ENCODE data around the gene NCAPH2.

NCAPH2 gene

DNA sequence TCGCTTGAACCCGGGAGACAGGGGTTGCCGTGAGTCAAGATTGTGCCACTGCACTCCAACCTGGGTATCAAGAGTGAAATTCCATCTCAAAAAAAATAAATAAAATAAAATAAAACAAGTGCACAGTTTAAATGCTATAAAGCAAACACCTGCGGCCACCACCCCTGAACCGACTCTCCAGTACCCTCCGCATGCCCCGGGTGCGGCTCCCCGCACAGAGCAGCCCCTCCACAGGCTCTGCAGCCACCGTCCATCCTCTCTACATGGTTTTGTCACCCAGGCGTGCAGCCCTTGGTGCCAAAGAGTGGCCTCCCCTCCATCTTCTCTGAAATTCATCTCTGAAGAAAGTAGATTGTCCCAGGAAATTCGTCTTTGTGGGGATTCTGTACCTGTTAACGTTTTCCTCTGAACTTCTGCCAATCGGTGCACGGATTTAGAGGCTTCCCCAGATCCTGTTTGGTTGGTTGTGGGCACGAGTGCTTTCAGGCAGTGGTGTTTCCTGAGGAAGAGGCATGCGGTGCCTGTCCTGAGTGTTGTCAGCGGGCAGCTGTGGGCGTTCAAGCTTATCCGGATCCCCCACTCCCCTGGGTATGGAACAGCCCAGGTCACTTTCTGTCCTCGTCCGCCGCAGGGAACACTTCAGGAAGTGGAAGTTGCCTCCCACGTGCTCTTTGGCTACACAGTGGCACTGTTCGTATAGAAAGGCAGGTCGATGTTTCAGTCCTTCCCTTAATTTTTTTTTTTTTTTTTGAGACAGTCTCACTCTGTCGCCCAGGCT is 17.3 kb upstream of the NCAPH2 start:
- DNase-seq (ENCODE audit: low spot score), result no peak

DNA sequence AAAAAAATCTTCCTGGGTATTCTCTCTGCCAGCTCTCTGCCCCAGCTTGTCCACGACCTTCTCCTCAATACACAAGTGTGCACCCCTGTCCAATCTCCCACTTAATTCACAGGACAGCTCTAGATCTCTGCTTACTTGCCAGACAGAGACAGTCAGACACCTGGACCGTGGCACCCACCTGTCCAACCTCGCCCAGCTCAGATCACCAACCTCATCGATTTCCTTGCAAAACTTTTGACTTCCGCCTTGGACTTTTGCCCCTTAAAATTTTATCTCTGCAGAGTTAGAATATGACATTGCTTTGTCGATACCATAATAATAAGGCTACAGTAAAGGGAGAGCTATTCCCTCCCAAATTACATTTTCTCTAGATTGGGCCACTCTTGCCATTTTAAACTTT is 10.9 kb upstream of the NCAPH2 start:
- DNase-seq (ENCODE audit: low spot score), result no peak

DNA sequence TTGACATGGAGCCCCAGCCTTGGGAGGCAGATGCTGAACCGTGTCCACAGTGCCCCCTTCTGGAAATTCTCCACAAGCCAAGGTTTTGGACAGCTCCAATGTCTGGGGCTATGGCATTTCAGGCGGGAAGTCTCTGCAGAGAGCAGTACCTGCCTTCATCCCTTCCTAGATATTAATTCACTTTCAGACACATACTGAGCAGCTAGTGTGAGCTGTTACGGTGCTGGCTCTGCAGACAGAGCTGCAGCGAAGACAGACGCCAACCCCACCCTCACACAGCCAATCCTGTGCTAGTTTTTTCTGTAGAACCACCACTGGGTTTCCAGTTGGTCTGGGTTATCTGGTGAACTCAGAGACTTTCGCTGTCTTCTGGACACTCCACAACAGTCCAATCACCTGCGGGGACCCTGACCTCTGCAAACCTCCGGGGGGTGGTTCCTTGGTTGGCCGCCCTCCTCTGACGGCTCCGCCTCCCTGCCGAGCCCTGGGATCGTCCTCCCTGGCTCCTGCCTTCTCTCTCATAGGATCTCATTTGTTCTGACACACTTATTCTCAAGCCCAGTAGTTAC is 9.6 kb upstream of the NCAPH2 start:
- DNase-seq (ENCODE audit: low spot score), result peak; percentile 58

DNA sequence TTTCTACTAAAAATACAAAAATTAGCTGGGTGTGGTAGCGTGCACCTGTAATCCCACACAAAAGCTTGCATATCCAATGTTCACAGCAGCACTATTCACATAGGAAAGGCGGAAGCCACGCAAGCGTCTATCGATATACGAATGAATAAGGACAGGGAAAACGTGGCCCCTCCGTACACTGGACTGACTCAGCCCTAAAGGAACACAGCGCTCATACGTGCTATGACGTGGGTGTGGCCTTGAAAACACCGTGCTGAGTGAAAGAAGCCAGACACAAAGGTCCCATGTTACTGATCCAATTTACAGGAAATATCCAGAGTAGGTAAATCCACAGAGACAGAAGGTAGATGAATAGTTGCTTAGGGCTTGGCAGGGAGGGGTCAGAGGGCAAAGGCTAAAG is 7.6 kb upstream of the NCAPH2 start:
- no peak for DNase-seq (ENCODE audit: low spot score)

DNA sequence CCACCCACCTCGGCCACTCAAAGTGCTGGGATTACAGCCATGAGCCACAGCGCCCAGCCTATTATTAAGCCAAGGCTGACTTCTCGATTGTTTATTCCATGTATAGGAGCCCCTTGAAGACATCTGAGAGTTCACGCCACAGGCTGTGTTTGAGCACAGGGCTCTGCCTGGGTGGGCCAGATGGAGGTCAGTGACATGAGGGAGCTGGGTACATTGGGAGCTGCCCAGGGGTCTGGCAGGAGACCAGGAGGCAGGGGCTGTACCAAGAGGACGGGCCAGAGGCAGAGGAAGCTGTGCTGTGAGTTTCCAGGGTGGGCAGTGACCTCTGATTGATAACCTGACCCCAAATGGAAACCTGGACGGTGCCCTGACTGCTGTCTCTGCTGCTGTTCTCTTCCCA is 5.9 kb upstream of the NCAPH2 start:
- DNase-seq (ENCODE audit: low spot score), result no peak

DNA sequence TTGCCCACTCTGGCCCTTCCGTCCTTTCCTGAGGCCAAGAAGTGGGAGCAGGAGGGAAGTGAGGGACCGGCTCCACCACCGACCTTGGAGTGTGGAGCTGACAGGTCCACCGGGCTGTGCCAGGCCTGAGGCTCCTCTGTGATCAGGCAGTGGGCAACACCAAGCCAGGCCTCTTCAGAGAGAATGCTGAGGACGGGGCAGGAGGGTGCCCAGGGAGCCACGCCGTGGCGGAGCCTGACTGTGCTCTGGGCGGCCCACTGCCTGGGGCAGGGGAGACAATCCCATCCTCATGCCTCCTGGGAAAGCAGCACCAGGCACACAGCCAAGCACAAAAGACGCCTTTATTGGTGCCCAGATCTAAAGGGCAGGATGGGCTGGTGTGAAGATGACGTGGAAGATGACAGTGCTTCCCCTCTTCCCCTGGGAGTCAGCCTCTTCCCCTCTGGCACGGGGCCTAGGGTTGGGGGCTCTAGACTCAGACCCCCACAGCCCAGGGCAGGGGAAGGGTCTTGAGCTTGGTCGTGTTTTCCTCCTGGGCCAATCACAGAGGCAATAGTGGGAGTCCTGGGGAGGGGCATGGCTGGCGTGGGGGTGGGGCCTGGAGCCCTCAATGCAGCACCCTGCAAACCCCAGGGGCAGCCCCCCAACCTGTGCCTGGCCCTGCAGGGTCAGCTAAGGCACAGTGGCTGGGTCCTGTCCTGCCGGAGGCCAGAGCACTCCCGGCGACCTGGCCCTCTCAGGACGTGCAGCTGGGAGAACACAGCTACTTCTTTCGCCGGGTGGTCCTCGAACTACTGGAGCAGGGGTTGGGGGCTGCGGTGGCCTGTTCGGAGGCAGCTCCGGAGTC is 5.2 kb upstream of the NCAPH2 start:
- DNase-seq (ENCODE audit: low spot score), result no peak

DNA sequence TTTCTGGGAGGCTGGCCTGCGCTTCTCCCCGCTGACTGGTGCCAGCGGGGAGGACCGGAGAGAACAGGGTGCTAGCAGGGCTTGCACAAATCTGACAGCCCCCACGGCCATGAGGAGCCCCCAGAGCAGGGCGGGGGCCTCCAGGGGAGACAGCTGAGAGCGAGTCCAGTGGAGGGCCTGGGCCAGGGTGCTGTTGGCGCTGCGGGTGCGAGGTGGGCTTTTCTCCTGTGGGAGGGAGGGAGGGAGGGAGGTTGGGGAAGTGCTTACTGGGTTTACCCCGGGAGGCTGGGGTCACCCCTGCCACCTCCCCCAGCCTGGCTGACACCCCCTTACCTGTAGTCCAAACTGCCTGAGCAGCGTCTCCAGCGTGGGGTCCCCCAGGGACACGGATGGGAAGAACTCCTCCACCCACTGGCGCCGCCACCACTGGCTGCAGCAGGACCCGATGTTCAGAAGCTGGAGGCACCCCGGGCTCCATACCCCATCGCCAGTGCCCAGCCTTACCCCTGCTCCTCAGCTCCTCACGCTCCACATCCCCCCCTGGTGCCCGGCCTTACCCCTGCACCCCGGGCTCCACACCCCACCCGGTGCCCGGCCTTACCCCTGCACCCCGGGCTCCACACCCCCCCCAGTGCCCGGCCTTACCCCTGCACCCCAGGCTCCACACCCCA is 4.4 kb upstream of the NCAPH2 start:
- DNase-seq (ENCODE audit: low spot score), result no peak

DNA sequence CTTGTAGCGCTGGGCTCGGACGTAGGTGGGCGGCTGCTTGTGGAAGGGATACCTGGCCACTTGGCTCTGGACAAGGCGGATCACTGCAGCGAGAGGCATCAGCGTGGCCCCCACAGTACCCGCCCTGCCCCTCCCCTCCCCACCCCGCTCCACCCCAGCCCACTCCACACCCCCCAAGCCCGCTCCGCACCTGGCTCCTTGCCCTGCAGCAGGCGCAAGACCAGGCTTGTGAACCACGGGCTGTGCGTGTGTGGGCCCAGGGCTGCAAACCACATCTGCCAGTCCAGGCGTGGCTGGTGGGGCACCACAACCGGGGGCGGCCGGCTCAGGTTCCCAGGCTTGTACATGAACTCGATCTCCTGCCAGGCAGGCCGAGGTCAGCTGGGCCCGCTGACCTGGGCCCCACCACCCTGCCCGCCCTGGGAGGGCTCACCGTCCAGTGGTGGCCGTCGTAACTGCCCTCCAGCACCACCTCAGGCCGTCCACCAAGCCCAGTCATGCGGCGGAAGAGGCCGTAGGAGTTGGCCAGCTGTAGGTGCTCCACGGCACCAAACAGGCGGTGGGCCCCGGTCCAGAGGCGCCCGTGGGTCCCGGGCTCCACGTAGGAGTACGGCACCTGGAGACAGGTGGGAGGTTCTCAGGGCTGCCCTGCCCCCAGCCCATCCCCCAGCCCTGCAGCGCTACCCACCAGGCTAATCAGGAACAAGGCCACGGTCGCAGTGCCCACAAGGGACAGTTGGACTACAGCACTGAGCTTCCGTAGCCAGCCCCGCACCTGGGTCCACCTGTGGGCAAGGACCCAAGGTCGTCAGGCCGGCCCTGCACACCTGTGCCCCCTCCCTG is 3.4 kb upstream of the NCAPH2 start:
- no peak for DNase-seq (ENCODE audit: low spot score)

DNA sequence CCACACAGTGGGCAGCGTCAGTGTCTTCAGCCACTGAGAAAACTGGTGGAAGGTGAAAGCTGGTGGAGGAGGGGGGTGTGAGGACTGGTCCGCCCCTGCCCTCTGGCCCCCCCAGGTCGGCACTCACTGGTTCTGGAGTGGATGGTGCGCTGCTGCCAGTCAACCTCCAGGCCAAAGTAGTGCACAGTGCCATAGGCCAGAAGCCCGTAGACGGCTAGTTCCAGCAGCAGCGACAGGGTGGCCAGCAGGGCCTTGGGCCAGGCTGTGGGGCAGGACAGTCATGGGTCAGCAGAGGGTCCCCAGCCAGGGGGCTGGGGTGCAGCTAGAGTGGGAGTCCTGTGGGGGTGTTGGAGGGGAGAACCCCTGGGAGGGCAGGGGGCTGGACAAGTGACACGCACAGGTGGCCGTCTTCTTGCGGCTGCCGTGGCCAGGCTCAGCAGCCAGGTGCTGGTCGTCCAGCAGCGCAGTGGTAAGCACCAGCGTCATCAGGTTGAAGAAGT is 2.7 kb upstream of the NCAPH2 start:
- no peak for DNase-seq (ENCODE audit: low spot score)

DNA sequence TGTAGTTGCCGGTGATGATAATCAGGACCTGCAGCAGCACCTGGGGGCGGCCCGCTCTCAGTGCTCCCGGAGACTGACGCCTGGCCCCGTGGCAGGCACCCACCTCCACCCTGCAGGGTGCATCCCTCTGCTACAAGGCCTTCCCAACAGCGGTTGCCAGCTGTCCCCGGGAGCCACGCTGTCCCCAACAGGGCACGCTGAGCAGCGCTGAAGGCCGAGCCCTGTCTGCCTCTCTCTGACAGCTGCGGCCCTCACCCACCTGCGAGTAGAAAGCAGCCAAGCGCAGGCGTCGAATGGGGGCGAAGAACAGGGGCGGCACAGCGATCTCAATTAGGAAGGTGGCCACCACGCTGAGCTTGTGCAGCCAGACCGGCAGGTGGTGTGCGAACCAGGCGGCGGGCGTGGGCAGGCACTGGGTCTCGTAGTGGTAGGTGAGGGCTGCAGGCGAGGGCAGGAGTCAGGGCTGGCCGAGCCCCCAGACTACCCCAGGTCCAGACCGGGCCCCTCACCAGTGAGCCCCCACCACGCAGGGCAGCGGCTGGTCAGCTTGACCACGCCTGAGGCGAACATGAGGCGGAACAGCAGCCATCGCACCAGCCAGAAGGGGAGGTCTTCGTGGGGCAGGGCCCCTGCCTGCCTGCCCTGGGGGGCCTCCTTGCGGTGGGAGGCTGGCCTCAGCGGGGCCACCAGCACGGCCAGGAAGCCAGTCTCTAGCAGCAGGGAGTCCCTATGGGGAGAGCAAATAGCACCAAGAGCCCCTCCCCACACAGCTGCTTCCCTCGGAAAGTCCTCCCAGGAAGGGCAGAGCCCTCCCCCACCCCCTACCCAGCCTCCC is 2.0 kb upstream of the NCAPH2 start:
- DNase-seq (ENCODE audit: low spot score), result no peak

DNA sequence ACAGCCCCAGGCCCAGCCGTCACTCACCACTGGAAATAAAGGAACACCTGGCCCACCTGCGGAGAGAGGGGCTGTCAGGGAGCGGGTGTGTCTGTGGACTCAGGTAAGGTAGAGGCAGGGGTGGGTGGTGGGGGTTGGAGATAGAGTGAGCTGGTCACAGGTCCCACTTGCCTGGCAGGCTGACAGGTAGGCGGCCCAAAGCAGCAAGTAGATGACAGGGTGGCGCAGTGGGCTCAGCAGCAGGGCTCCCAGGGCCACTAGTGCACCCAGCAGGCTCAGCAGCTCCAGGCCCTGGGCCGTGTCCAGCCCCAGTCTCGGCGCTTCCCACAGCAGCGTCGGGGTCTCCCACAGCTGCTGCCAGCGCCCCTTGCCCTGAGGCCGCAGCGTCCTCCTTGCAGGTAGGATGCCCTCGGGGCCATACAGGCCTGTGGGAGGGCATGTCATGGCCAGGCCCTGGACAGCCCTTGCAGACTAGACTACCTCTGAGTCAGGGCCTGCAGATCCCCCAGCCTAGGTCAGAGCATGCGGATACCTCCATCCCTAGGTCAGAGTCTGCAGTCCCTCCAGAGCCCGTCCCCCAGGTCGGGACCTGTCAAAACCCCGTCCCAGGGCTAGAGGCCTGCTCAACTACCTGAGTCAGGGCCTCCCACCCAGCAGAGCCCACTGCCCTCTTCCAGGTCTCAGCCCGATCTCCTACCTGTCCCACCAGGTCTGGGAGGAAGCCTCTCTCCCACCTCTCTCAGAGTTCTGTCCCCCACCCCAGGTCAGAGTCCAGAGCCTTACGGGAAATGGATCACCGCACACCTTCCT is 1.2 kb upstream of the NCAPH2 start:
- DNase-seq (ENCODE audit: low spot score), result no peak

DNA sequence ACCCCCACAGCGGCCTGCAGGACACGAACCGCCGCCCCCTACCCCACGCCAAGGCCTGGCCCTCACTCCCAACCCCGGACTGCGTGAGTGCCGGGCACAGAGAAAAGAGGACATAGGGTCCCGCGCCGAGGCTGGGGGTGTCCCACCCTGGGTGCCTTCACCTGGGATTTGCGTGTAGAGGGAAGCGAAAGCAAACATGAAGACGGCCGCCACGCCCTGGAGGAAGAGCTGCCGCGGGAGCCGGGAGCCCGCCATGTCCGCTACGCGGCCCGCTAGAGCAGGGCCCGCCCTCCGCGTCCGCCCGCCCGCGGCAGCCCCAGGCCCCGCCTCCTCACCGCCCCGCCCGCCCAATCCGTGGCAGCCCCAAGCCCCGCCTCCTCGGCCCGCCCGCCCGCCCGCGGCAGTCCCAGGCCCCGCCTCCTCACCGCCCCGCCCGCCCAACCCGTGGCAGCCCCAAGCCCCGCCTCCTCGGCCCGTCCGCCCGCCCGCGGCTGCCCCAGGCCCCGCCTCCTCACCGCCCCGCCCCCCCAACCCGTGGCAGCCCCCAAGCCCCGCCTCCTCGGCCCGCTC is 518 bp upstream of the NCAPH2 start, which contains the start of gene LMF2:
LMF2 (minus strand) TSS at position 282 of the 570 bp plus-strand sequence; CDS start at position 255, 27 bp downstream.
- DNase-seq (ENCODE audit: low spot score), result peak; percentile 92

DNA sequence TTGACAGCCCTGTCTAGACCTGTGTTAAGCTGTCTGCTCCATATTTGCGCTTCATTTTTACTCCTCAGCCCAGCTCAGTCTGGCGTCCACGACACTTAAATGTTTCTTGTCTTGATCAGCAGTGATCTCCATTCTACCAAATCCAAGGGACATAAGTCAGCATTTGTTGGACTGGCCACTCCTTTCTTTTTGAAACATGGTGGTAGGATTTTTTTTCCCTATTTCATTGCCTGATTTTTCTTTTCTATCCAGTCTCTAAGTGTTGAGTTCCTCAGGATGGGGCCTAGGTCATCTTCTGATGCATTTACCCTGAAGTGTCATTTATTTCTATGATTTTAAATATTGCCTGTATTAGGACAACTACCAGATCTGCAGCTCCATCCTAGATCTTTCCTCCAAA is 873 bp downstream of the NCAPH2 start:
- DNase-seq (ENCODE audit: low spot score), result no peak

DNA sequence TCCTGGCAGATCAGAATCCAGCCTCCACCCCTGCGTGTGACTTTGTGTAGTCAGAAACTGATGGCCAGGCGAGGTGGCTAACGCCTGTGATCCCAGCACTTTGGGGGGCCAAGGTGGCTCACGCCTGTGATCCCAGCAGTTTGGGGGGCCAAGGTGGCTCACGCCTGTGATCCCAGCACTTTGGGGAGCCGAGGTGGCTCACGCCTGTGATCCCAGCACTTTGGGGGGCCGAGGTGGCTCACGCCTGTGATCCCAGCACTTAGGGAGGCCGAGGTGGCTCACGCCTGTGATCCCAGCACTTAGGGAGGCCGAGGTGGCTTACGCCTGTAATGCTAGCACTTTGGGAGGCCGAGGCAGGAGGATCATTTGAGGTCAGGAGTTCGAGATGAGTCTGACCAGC is 5.2 kb downstream of the NCAPH2 start:
- DNase-seq (ENCODE audit: low spot score), result no peak

DNA sequence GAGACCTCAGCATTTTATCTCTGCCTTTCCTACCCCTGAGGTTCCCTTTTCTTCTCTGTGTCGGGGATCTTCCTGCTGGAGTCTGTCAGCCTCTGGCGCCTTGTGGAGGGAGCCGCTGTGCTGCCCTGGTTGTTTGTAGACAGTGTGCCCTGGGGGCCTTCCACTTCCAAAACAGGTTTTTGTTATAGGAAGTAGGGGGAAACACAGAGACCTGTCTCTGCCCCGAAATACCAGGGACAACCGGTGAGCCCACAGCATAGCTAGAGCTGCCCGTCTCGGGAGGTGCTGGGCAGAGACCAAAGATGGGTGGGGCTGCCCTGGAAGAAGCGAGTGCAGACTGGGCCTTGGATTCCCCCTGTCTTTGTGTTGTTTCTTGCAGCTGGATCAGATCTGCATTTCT is 8.0 kb downstream of the NCAPH2 start:
- DNase-seq (ENCODE audit: low spot score), result no peak

DNA sequence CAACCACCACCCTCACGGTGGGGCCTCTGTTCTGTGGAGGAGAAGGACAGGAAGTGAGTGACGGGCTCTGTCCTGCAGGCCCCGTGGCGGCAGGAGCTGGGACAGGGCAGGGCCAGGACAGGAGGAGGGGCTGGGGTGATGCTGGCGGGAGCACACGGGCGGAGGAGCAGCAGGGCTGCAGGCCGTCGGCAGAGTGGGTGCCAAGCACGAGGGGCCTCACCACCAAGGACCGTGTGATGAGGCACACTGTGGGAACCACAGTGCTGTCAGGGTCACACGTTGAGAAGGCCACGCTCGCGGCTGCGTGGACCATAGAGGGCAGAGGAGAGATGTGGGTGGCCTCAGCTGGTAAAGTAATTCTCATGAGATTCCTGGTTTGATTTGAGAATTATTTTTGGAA is 8.9 kb downstream of the NCAPH2 start:
- no peak for DNase-seq (ENCODE audit: low spot score)

DNA sequence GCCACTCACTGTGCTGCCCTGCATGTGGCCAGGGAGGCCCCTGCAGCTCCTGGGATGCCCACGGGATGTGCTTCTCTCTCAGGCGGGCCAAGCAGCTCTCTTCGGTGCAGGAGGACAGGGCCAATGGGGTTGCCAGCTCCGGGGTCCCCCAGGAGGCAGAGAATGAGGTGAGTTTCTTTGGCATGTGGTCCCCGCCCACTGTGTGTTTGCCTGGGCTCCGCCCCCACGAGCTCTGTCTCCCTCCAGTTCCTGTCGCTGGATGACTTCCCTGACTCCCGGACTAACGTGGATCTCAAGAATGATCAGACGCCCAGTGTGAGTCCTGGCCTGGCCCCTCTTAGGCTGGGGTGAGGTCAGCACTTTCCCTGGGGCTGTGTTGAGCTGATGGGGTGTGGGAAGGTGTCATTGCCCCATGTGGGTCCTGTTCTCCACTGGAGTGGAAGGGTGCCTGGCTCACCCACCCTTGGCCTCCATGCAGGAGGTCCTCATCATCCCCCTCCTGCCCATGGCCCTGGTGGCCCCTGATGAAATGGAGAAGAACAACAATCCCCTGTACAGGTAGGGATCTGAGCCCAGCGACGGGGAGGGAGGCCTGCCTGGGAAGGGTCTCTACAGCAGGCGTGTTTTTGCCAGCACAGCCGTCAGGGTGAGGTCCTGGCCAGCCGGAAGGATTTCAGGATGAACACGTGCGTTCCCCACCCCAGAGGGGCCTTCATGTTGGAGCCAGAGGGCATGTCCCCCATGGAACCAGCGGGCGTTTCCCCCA is 9.7 kb downstream of the NCAPH2 start:
- DNase-seq (ENCODE audit: low spot score), result no peak

DNA sequence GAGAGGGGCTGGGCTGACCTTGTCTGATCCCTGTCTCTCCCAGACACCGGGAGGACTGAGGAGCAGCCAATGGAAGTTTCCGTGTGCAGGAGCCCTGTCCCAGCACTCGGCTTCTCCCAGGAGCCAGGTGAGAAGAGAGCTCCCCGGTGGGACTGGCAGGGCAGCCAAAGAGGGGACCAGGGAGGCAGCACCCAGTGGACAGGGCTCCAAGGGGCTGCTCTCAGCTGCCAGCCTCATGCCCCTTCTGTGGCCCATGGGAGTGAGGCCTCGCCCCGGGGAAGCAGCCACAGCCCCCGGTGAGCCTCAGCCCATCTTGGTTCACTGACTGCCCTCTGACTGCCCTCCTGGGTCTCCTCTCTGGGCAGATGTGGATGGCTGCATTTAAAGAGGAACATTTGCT is 10.6 kb downstream of the NCAPH2 start:
- no peak for DNase-seq (ENCODE audit: low spot score)
